Stimulated activated CD4-positive, alpha-beta T cell treated with anti-CD3 and anti-CD28 coated beads, Interleukin-4, amount 100 ng/mL, for 48 hours (primary cell): ENCODE measurements around the gene RAPGEF4.

ENCODE experiments used
- DNase-seq, 2 donors: peaks; one replicate each; pipeline ENCODE4 v3.0.0-alpha.2; 2020; ENCODE audit warnings: low read depth in 2 of 2

RAPGEF4 gene

DNA sequence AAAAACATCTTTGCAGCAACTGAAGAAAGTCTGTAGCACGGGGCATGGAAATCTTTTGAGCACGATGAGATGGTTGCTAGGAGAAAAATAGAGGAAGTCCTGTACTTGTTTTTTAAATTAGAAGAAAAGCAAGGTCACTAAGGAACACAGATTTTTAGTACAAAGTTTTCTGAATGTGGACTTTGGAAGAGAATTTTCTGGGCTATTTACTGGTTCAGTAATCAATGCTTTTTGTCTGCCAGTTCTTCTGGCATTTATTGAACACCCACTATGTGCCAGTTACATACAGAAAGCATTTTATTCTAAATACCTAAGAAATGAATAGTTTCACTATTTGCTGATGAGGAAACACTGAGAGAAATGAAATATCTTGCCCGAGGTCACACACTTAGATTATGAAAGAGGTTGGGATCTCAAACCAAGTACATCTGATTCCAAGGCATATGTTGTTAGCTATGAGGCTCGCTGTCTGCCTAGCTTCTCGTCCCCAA lies 324.4 kb downstream of the RAPGEF4 start:
- no peak for DNase-seq

DNA sequence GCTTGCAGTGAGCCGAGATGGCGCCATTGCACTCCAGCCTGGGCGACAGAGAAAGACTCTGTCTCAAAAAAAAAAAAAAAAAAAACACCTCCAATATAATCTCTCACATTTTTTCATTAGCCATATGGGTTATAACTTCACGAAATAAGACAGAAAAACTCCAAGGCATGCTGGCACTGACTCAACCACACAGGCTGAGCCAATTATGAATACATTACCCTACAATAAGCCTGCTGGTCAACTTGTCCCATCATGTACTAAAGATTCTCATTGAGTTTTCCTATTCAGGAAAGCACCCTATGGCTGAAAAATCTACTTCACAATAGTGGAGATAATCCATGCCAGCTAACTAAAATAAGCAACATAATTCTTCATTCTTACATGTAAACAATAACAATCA lies 327.2 kb downstream of the RAPGEF4 start:
- no peak for DNase-seq

DNA sequence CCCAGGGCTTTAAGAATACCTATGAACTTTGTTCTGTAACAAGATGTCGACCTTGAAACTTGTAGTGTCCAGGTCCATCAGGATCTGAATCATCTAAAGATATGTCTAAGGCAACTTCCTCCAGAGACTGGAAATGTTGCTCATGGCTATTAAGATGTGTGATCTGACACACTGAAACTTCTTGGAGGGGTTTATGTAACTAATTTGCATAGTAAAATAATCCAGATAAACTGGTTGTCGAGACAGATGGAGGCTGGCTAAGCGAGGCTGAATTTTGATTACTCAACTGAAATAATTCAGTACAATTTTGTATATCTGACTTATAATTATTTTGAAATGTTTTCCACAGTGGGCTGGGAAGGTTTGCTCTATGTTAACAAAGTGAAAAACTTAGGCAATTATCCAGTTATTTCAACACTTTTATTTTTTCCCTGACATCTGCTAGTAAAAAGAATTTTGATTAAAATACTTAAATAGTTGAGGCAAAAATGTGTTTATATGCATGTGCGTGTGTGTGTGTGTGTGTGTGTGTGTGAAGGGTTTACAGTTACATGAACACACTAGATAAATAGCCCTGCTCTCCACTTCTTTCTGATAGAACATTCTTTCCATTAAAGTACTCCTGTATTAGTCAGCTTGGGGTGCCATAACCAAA lies 328.6 kb downstream of the RAPGEF4 start:
- DNase-seq = no peak

DNA sequence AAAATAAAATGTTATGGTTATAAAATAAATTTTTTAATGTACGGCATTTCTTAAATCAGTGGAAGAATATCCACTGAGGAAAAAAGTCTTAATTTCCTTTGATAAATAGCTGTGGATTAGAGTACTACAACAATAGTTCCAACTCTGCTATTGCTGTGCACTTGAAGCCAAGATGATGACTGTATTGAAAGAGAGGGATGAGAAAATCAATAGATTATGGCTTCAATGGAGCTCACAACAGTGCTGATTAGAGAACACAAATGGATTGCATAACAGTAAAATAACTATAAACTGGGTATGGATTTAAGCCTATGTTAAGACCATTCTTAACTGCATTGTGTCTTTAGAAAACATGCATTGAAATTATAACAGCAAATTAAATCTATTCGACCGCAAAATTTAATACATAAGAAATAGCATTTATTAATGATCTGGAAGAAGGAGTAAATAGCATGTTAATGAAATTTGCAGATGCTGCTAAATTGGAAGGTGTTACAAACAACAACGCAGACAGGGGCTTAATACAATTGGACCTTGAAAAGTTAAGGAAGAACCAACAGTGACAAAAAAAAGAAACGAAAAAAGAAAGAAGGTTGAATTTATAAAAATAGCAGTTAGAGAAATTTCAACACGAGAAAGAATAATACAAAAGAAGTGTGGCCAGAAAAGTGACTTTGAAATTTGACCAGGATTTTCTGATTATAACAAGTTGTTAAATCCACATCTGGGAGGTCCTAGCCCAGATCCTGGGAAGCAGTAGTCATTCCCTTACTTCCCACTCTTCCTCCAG lies 331.4 kb downstream of the RAPGEF4 start:
- DNase-seq = no peak

DNA sequence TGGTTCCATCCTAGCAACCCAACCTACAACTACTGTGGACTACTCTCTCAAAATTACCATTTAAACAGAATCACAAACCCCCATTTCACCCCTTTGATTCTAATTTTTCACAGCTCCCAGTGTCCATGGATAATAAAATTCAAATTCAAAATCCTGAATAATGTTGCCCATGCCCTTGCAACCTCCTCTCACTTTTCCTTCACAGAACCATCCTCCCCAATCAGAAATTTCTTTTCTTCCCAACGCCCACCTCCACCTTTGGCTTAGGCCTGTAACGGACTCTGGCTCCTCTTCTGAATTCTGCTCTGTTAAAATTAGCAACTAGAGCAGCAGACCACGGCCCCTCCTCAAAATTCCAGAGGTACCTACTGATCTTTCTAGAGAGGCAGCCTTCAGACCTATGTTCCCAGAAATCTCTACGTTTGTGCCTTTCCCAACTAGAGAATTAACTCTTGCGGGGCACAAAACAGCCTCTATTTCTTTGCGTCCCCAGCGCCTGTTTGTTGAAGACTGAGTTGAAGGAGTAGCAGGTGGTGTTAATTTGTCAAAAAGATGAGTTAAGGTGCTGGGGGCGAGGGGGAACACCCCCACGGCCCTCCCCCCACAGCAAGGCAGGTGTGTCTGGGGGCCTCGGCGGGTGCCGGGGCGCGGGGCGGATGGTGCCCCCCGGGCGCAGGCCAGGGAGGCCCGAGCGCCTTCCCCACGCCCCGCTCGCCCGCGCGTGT lies 339.6 kb downstream of the RAPGEF4 start:
- DNase-seq = no peak

DNA sequence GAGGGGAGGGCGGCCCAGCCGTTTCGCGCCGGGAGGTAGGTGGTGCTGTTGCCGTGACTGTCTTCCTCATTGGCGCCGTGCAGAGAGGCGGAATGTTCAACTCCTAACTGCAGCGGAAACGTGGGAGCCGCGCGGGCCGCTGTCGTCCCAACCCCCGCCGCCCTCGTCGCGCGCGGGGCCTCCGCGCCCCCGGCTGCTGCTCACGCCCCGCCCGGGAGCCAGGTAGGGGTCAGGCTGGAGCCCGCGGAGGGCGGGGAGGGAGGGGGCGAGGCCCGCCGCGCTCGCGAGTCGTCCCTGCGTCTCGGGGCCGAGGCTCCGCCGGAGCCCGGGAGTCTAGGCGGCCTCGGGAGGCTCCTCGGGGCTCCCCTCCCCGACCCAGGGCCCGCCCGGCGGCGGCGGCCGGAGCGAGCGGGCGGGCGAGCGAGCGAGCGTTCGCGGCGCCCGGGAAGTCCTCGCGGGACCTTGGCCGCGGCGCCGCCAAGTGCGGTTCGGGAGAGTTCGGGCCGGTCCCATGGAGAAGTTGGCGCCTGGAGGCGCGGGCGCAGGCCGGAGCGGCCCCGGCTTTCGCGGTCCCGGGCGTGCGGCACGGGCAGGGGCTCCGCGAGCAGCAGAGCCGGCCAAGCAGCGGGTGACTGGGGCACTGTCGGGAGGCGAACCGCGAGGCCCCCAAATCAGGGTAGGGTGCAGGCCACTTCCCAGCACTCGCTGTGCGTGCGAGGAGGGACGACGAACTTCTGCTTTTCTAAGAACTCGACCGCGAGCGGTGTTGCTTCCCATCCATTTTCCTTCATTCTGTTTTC lies 340.3 kb downstream of the RAPGEF4 start, which contains the start of gene MAP3K20:
Gene MAP3K20, plus strand, starts transcription at position 66 of the 800 bp plus-strand sequence. CDS start 15,186 bp downstream, outside the sequence.
- peak; percentile 22 to 37 for DNase-seq

DNA sequence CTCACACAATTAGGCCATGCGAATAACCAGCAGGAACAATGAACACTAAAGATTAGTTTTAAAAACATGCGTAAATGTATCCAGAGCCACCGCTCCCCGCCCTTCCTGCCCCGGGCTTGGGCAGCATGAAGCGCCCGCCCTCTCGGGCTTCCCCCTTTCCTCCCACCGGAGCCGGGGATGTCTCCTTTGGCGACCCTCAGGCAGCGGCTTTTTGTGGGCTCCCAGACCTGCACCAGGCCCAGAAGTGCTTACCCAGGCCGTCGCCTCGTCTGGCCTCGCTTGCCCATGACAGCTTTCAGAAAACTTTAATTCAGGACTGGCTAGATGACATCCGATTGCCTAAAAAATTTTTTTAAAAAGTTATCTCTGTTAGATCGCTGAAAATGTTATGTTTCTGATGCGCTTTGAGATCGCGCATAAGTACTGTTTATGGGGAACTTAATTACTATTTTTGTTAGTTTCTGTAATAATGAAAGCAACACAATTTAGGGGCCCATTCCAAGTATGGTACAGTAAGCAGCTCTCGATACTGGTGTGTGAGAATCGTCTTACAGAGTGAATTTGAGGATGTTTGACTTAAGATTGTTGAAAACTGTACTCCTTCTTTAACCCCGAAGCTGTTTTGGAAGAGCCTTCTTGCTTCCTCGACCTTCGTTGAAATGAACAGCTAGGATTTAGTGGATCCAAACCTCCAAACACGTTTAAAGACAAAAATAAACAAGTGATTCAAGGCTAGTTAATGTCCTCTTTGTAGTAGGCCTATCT lies 341.1 kb downstream of the RAPGEF4 start:
- DNase-seq = peak in 1 of 2 donors; percentile 3

DNA sequence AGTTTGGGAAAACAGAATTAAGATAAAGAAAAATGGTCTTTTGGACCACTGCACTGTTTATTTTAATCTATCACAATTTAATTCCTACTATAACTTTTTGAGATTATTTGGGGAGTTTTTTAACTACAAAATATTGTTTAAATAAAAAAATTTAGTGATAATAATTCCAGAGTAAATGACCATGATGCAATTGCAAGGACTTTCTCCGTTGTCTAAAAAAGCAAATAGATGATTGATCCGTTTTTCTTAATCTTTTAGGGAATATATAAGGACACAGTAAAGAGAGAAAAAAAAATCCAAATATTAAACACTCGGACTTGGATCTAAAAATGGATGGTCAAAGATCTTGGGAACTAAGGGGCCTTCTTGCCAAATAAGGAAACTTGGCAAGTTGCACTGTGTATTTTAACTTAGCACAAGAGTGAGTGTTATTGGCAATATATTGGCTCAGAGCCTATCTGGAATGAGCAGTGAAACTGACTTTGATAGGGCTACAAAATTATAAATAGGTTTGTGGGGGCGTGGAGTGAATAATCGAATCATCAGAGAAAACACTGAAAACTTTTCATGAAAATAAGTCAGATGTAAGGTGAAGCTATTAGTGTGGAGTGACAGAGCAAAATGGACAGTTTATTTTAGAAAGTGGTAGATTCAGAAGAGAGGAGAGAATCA lies 342.0 kb downstream of the RAPGEF4 start:
- no peak for DNase-seq

DNA sequence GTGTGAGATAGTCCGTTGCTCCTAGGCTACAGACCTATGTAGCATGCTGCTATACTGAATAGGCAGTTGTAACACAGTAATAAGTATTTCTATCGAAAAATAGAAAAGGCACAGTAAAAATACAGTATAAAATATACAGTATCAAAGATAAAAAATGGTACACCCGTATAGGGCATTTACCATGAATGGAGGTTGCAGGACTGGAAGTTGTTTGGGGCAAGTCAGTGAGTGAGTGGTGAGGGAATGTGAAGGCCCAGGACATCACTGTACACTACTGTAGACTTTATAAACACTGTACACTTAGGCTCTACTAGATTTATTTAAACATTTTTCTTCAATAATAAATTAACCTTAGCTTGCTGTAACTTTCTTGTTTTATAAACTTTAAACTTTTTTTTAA lies 343.5 kb downstream of the RAPGEF4 start:
- no peak for DNase-seq

DNA sequence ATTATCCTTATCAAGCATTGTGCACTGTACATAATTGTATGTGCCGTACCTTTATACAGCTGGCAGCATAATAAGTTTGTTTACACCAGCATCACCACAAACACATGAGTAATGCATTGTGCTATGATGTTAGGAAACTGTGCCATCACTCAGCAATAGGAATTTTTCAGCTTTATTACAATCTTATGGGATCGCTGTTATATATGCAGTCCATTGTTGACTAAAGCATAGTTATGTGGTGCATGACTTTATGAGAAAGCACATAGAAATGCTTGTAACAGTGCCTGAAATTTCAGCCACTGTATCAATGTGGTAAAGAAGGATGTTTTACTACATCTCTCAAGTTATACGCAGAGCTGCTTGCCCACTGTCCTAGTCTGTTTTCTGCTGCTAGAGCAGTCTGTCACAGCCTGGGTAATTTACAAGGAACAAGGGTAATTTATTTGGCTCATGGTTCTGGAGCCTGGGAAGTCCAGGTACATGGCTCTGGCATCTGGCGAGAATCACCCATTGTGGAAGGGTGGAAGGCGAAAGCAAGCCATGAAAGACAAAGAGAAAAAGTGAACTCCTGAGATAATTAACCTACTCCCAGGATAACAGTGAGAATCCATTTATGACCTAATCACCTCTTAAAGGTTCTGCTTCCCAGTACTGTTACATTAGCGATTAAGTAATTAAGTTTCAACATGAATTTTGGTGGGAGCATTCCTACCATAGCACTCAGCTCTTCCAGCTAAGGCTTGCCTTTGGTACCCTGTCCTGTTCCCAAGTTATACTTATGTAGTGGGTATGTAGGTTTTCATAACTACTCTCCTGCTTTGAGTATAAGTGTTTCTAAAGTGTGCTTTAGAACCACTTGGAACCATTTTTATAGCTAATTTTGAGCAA lies 344.6 kb downstream of the RAPGEF4 start:
- no peak for DNase-seq

DNA sequence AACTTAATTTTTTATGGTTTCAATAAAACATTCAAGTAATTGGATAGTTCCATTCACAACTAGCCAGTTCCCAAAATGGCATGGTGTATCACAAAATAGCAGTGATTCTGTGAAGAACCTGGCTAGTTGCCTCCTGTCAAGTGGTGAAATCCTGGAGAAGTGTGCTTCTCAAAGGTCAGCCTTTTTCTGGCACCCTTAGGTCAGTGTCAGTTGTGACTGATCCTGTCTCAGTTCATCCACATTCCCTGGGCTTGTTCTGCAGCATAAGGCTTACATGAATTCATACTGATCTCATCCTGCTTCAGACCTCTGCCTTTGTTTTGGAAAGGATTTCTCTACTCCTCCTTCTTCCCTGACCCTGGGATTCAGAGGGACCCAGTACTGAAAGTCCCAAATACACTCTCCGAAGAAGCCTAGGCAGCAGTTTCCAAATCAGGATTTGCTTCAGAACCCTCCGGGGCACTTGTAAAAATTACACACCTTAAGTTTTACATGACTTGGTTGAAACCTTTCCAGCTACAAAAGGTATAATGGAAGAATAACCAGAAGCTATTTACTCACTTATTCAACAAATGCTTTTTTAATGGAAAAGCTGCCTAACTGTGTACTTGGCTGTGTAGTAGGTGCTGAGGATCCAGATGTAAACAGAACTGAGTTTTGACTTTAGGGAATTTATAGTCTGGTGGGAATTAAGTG lies 351.0 kb downstream of the RAPGEF4 start:
- no peak for DNase-seq

DNA sequence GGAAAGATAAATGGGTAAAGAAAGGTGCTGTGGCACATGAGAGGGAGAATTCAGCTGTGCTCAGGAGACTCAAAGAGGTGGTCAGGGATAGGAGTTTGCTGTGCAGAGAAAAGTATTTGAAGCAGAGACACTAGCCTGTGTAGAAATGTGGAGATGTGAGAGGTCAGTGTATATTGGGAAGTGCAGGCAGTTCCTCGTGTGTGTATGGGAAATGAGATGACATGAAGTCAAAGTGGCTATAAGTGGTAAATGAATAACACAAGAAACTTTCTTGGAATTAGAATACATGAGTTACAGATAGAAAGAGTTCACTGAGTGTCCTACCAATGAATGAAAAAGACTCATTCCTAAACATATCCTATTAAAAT lies 351.6 kb downstream of the RAPGEF4 start:
- no peak for DNase-seq

DNA sequence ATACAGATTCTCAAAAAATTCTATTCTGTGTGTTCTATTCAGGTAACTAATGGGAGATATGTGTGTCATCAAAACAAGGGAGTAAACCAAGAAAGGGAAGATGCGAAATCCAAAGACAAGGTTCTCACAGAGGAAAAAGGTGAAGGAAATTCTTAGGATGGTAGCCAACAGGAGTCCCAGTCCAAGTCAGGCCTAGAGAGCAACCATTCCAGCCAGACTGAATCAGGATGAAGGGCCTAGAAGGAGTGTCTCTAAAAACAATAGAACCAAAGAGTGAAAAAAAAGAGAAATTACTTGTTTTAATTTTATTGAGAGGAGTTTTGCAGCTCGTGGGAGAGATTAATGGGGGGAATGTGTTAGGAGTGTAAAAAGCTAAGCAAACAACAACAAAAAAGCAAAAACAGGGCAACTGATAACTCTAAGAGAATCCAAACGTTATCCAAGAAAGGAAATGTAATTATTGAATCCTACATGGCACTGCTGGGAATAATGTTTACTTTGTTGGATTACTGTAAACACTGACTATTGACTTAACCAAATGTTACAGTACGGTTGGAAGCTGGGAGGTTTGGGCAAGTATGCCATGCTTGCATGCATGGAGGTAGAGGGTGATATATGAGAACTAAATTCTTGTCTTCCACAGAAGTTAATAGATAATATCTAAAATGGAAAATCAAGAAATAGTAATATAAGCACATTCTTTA lies 352.3 kb downstream of the RAPGEF4 start:
- DNase-seq = no peak

DNA sequence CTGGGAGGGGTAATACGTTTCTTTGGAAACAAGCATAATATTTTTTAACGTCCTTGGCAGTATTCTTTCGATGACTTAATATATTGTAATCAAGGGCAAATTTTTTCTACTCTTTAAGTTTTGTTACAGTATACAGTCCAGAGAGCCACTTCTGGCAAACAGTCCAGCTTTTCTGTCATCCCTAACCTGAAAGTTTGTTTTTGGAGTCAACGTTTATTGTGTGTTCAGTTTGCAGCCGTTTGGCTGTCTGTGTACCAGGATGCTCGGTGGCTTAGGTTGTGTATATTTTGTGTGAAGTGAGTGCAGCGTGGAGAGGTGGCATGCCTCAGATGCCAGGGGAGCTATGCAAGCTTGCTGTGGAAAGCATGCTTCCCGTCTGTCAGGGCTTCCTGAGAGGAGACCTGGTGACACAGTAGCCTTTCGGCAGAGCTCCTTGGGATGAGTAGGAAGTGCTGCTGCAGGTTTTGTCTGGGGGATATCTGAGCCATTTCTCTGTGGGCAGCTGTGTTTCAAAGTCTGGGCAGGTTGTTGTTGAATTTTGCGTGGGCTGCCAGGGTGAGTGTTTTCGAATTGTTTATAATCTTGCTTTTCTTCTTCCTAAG lies 354.7 kb downstream of the RAPGEF4 start:
- DNase-seq = no peak

DNA sequence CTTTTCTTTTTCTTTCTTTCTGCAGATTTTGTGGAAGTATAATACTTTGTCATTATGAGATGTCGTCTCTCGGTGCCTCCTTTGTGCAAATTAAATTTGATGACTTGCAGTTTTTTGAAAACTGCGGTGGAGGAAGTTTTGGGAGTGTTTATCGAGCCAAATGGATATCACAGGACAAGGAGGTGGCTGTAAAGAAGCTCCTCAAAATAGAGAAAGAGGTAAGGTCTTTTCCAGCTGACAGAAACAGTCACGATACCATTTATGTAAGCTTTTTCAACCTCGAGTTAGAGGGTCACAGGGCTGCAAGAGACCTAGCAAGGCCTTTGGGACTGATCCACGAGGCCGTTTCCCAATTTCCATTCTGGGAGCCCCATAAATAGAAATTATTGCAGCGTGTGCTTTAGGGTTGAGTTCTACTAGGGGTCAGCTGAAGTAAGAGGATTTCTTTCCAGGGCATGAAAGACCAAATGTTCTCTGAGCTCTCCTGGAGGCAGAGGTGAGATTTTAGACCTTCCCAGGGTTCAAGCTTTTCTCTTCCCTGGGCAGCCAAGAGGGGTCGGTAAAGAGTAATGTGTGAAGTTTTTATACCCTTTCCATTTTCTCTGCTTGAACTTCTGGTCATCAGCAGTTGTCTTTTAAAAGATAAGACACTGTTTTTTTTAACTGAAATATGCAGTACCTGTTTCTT lies 355.5 kb downstream of the RAPGEF4 start:
- DNase-seq = no peak

DNA sequence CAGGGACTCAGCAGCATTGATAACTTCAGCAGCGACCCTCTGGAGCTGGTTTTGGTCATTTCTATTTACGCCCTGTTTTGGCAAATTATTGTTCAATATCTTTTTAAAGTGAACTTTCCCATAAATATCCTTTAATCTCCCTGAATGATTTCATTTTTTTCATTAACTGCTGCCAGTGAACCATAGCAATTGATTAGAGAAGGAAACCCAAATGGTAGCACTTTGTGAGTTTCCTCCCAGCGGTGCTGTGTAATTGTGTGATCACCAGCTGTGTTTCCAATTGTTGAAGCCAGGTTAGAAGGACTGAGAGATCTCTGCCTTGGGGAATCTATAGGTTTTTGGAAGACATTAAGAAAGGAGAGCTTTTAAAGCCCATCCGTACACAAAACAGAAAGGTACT lies 356.3 kb downstream of the RAPGEF4 start:
- DNase-seq = no peak

DNA sequence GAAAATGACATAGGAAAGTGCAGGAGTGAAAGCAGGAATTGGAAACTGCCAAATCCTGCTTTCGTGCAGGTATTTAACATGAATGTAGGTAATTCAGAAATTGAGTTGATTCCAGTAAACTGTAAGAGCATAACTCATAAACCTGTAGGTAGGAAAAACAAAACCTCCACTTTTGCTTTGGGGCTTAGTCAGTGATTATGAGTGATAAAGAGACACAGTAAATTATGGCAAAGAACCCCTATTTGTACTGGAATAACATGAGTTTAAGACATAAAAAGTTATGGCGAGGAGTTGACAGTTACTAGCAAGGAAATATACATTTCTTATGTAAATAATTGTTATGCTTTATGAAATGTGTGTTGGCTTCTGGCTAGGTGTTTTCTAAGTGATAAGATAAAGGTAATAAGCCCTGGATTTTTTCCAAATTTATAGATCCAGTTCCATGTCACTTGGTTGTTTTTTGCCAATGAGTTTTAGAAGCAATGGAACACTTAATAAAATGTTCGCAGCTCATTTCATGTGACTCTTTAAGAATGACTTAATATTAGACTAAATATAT lies 357.3 kb downstream of the RAPGEF4 start:
- no peak for DNase-seq
